OCI-LY1 (cell line): ENCODE results near the gene SCPEP1.

Source experiments
- H2AFZ ChIP-seq: fragments of 200-600 bp; sonication (generic), shearing (Covaris generic); 2 replicates; pipeline ENCODE4 v1.6.0; 2014; ENCODE audit warnings: antibody characterized with exemption, mild to moderate bottlenecking, low read length
- H3F3A ChIP-seq: fragments of 200-600 bp; sonication (generic), shearing (Covaris generic); 2 replicates; pipeline ENCODE4 v1.6.0; 2014; ENCODE audit warnings: mild to moderate bottlenecking, antibody characterized with exemption, low read length, moderate library complexity; ENCODE audit not compliant: insufficient read depth
- H3K27ac ChIP-seq: fragments of 200-600 bp; sonication (generic); 2 replicates; pipeline ENCODE4 v1.5.1; 2014; ENCODE audit warnings: low read length, mixed run types, mild to moderate bottlenecking, low read depth; ENCODE audit not compliant: poor library complexity, severe bottlenecking
- H3K27me3 ChIP-seq: fragments of 200-600 bp; sonication (generic); 2 replicates; pipeline ENCODE4 v1.6.0; 2014; ENCODE audit warnings: antibody characterized with exemption, mild to moderate bottlenecking, low read length, moderate library complexity; ENCODE audit not compliant: insufficient read depth
- H3K36me3 ChIP-seq: fragments of 200-600 bp; sonication (generic); 2 replicates; pipeline ENCODE4 v1.6.1; 2014; ENCODE audit warnings: mild to moderate bottlenecking, antibody characterized with exemption, low read length, moderate library complexity, mixed read lengths; ENCODE audit not compliant: insufficient read depth
- H3K4me1 ChIP-seq: fragments of 200-600 bp; sonication (generic); 2 replicates; pipeline ENCODE4 v1.5.1; 2014; ENCODE audit warnings: mild to moderate bottlenecking, low read length, moderate library complexity; ENCODE audit not compliant: insufficient read depth, severe bottlenecking
- H3K4me2 ChIP-seq: fragments of 200-600 bp; sonication (generic), shearing (Covaris generic); 2 replicates; pipeline ENCODE4 v1.6.1; 2014; ENCODE audit warnings: low read length
- H3K4me3 ChIP-seq: fragments of 200-600 bp; sonication (generic); 2 replicates; pipeline ENCODE4 v1.5.1; 2014; ENCODE audit warnings: low read length, low read depth, mild to moderate bottlenecking, mixed read lengths; ENCODE audit not compliant: poor library complexity, severe bottlenecking
- H3K79me2 ChIP-seq: fragments of 200-600 bp; shearing (Covaris generic); 2 replicates; pipeline ENCODE4 v1.6.1; 2016; ENCODE audit warnings: mixed run types, low read length, mixed read lengths; ENCODE audit not compliant: insufficient read depth
- H3K9ac ChIP-seq: fragments of 200-600 bp; sonication (generic), shearing (Covaris generic); 2 replicates; pipeline ENCODE4 v1.6.1; 2014; ENCODE audit warnings: mild to moderate bottlenecking, low read length, mixed read lengths
- H3K9me2 ChIP-seq: fragments of 200-600 bp; sonication (generic), shearing (Covaris generic); 2 replicates; pipeline ENCODE4 v1.6.1; 2014; ENCODE audit warnings: low read depth, mild to moderate bottlenecking, low read length, mixed read lengths
- H3K9me3 ChIP-seq: fragments of 200-600 bp; shearing (Covaris generic); 2 replicates; pipeline ENCODE4 v1.6.1; 2014; ENCODE audit warnings: low read length, mixed read lengths
- H4K20me1 ChIP-seq: fragments of 200-600 bp; sonication (generic), shearing (Covaris generic); 2 replicates; pipeline ENCODE4 v1.6.0; 2016; ENCODE audit warnings: mild to moderate bottlenecking, low read length; ENCODE audit not compliant: insufficient read depth
- EZH2 ChIP-seq: fragments of 200-600 bp; sonication (generic), shearing (Covaris generic); IDR thresholded peaks from 2 replicates; pipeline ENCODE4 v1.8.0; 2017; ENCODE audit warnings: borderline replicate concordance, mixed run types, mild to moderate bottlenecking, antibody characterized with exemption, low read length, moderate library complexity, mixed read lengths
- TF ChIP-seq, protein P1 (sequence below): fragments of 200-600 bp; sonication (generic), shearing (Covaris generic); IDR thresholded peaks from 2 replicates; pipeline ENCODE4 v1.5.1; 2017; ENCODE audit warnings: mild to moderate bottlenecking, antibody characterized with exemption, low read length, moderate library complexity, mixed read lengths

SCPEP1 gene

DNA sequence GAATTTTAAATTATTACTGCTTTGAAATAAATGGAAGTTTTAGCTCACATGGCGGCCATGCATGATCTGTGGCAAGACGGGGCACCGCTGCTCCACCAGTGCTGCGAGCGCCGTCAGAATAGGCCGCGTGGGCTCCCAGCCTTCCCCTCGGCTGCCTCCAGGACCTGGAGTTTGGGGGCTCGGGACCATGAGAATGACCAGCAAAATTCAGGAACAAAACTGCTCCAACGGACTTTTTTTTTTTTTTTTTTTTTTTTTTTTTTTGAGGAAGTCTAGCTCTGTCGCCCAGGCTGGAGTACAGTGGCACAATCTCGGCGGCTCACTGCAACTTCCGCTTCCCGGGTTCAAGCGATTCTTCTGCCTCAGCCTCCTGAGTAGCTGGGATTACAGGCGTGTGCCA, 68.8 kb downstream of the SCPEP1 start:
- H3K4me3 ChIP-seq: no peak overlapping the region
- H3F3A ChIP-seq: no peaks in the 10 kb centered on the region
- no peak overlapping the region for H2AFZ ChIP-seq
- H3K36me3 ChIP-seq: no peaks in the 10 kb centered on the region
- H3K9me3 ChIP-seq: no peaks in the 10 kb centered on the region
- H4K20me1 ChIP-seq: no peaks in the 10 kb centered on the region
- H3K79me2 ChIP-seq: no peaks in the 10 kb centered on the region
- no peak overlapping the region for H3K9ac ChIP-seq
- 0 out of 2 replicates have a peak overlapping the region, but pooled peaks have one; percentile 19 for H3K4me2 ChIP-seq
- H3K27me3 ChIP-seq: peaks cover 13% of the 10 kb centered on the region; the same call in 1 of the 2 replicates
- no peaks in the 10 kb centered on the region for H3K4me1 ChIP-seq
- no peaks in the 10 kb centered on the region for H3K9me2 ChIP-seq
- no peak overlapping the region for H3K27ac ChIP-seq
- no peak for TF ChIP-seq EZH2
- TF ChIP-seq, protein P1, sequence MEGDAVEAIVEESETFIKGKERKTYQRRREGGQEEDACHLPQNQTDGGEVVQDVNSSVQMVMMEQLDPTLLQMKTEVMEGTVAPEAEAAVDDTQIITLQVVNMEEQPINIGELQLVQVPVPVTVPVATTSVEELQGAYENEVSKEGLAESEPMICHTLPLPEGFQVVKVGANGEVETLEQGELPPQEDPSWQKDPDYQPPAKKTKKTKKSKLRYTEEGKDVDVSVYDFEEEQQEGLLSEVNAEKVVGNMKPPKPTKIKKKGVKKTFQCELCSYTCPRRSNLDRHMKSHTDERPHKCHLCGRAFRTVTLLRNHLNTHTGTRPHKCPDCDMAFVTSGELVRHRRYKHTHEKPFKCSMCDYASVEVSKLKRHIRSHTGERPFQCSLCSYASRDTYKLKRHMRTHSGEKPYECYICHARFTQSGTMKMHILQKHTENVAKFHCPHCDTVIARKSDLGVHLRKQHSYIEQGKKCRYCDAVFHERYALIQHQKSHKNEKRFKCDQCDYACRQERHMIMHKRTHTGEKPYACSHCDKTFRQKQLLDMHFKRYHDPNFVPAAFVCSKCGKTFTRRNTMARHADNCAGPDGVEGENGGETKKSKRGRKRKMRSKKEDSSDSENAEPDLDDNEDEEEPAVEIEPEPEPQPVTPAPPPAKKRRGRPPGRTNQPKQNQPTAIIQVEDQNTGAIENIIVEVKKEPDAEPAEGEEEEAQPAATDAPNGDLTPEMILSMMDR: no peak

DNA sequence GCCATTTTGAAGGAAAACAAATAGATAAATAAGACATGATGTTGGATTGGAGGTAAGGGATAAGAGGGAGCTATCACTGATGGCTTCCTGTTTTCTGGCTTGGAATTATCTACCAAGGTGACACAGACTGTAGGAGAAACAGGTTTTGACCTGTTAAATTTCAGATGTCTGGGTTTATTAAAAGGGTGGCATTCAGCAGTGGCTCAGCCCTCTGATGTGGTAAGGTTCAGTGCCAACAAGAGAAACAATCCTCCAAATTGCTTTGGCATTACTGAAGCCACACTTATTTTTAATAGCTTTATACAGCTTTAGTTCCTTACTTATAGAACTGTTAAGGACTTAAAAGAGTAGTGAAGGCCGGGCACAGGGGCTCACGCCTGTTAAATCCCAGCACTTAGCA, 70.2 kb downstream of the SCPEP1 start:
- Histone ChIP-seq H3K79me2 (no peaks in the 10 kb centered on the region), H3K36me3 (no peaks in the 10 kb centered on the region), H3K9me2 (no peaks in the 10 kb centered on the region), H3K4me1 (no peaks in the 10 kb centered on the region), H3K4me2 (no peak overlapping the region), H3K27ac (no peak overlapping the region), H4K20me1 (no peaks in the 10 kb centered on the region), H3K9ac (no peak overlapping the region), H2AFZ (no peak overlapping the region), H3K4me3 (no peak overlapping the region), H3K9me3 (no peaks in the 10 kb centered on the region), H3K27me3 (peaks cover 12% of the 10 kb centered on the region; the same call in 1 of the 2 replicates), H3F3A (no peaks in the 10 kb centered on the region)
- TF ChIP-seq, protein P1: no peak
- TF ChIP-seq EZH2: no peak

DNA sequence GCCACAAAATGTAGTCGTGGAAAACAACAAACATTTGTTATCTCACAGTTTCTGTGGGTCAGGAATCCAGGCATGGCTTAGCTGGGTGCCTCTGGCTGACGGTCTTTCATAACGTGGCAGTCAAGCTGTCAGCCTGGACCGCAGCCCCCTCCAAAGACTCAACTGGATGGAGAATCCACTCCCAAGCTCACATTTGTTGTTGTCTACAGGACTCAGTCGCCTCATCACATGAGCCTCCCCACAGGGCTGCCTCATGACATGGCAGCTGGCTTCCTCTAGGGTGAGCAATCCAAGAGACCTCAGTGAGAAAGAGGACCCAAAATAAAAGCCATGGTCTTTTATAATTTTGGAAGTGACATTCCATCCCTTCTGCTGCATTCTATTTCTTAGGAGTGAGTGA, 72.4 kb downstream of the SCPEP1 start:
- H3K9me2 ChIP-seq: no peaks in the 10 kb centered on the region
- no peak overlapping the region for H3K4me3 ChIP-seq
- no peak overlapping the region for H3K27ac ChIP-seq
- no peaks in the 10 kb centered on the region; the same call in 1 of the 2 replicates for H3K36me3 ChIP-seq
- no peaks in the 10 kb centered on the region for H3F3A ChIP-seq
- no peak overlapping the region for H3K9ac ChIP-seq
- H3K4me2 ChIP-seq: no peak overlapping the region
- H3K79me2 ChIP-seq: no peaks in the 10 kb centered on the region
- TF ChIP-seq, protein P1: no peak
- no peak for TF ChIP-seq EZH2
- H3K9me3 ChIP-seq: no peaks in the 10 kb centered on the region
- H3K27me3 ChIP-seq: peaks cover 4% of the 10 kb centered on the region; the same call in 1 of the 2 replicates
- H2AFZ ChIP-seq: no peak overlapping the region
- no peaks in the 10 kb centered on the region for H4K20me1 ChIP-seq
- no peaks in the 10 kb centered on the region for H3K4me1 ChIP-seq
